ENCODE data around the gene ROR2.

The ROR2 gene

GRCh38 chr9:91839926-91840465 is 110.0 kb downstream of the ROR2 start:
- no peak for FAIRE-seq

- no peak for FAIRE-seq
Measured at GRCh38 chr9:91837981-91838731, 111.9 kb downstream of the ROR2 start.

GRCh38 chr9:91836515-91836914 is 113.5 kb downstream of the ROR2 start:
- no peak for FAIRE-seq

- no peak for FAIRE-seq
Measured at GRCh38 chr9:91835632-91836031, 114.4 kb downstream of the ROR2 start.

GRCh38 chr9:91835216-91835615 is 114.8 kb downstream of the ROR2 start:
- FAIRE-seq, result no peak

- no peak for FAIRE-seq
Measured at GRCh38 chr9:91834740-91835139, 115.3 kb downstream of the ROR2 start.

- no peak for FAIRE-seq
Measured at GRCh38 chr9:91833878-91834255, 116.2 kb downstream of the ROR2 start.

- no peak for FAIRE-seq
Measured at GRCh38 chr9:91833096-91833877, 116.7 kb downstream of the ROR2 start.

- FAIRE-seq, result no peak
Measured at GRCh38 chr9:91832322-91832721, 117.7 kb downstream of the ROR2 start.

GRCh38 chr9:91825866-91826265 is 124.2 kb downstream of the ROR2 start:
- no peak for FAIRE-seq

- FAIRE-seq, result no peak
Measured at GRCh38 chr9:91825422-91825821, 124.6 kb downstream of the ROR2 start.

GRCh38 chr9:91824601-91825305 is 125.3 kb downstream of the ROR2 start:
- FAIRE-seq, result no peak

GRCh38 chr9:91824151-91824550 is 125.9 kb downstream of the ROR2 start:
- no peak for FAIRE-seq

GRCh38 chr9:91820949-91821880 is 128.8 kb downstream of the ROR2 start:
- no peak for FAIRE-seq

GRCh38 chr9:91820126-91820750 is 129.8 kb downstream of the ROR2 start:
- no peak for FAIRE-seq

GRCh38 chr9:91818647-91819403 is 131.2 kb downstream of the ROR2 start:
- no peak for FAIRE-seq

GRCh38 chr9:91818225-91818585 is 131.8 kb downstream of the ROR2 start:
- no peak for FAIRE-seq

- no peak for FAIRE-seq
Measured at GRCh38 chr9:91817493-91818224, 132.4 kb downstream of the ROR2 start.

- FAIRE-seq, result no peak
Measured at GRCh38 chr9:91817106-91817492, 132.9 kb downstream of the ROR2 start.

GRCh38 chr9:91816356-91816755 is 133.7 kb downstream of the ROR2 start:
- no peak for FAIRE-seq
